AG09309 (cell line): ENCODE results near the gene LIF.
"Not testable (repeated sequence)": the region's sequence is repeated elsewhere in the genome, so short reads cannot be mapped to it uniquely, and the experiment has no call there.

ENCODE experiments used
- DNase-seq: peaks from one replicate; pipeline ENCODE4 v3.0.0-alpha.2; 2010; ENCODE audit warnings: low read depth
- H3K4me3 ChIP-seq: 2 replicates; pipeline ENCODE4 v1.5.1; 2011; ENCODE audit warnings: mild to moderate bottlenecking, low read depth, low read length, moderate library complexity; ENCODE audit not compliant: control insufficient read depth
- CTCF ChIP-seq: IDR thresholded peaks from 2 replicates; pipeline ENCODE4 v1.5.1; 2011; ENCODE audit warnings: mild to moderate bottlenecking, low read depth, low read length, inconsistent platforms; ENCODE audit not compliant: insufficient read depth, control insufficient read depth; ENCODE audit errors: missing control alignments

LIF gene

DNA sequence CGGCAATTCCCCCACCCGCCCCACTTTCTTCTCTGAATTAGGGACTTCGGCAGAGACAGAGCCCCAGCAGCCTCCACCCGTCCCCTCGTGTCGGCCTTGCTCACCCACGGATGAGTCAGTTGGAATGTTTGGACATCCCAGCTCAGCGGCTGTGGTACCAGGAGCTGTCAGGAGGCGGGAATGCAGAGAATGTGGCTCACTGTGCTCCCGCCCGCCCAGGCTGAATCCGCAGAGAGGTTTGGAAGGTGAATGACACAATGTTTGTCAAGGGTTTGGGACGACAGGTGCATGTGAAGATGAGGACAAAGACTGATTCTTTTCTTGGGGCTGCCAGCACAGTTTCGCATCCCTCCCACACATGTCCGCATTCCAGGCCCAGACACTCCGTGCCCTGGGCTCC is 39.6 kb downstream of the LIF start:
- TF ChIP-seq CTCF = no peak
- no peak for DNase-seq
- H3K4me3 ChIP-seq = no peak overlapping the region

GRCh38 chr22:30205281-30206115 is 41.1 kb downstream of the LIF start:
- TF ChIP-seq CTCF = no peak
- peak overlapping the region; percentile 14 for H3K4me3 ChIP-seq
- peak; percentile 93 for DNase-seq

DNA sequence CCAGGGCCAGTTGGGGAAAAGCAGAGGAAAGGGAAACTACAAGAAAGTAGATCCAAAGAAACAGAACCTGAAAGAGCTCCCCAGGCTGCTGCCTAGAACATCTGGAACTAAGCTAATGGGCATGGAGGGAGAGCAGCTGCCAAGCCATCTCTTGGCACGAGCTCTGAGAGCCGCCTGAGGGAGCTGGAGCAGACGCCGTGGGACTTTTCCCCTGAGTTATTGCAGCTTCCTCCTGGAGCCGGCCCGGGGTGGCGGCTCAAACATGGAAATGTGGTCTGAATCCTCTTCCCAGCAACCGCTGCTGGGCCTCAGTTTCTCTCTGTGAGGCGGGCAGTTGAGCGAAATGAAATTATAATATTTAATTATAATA is 41.8 kb downstream of the LIF start:
- DNase-seq = peak; percentile 85
- H3K4me3 ChIP-seq = no peak overlapping the region
- TF ChIP-seq CTCF = no peak

- TF ChIP-seq CTCF = no peak
- DNase-seq = no peak
- no peak overlapping the region for H3K4me3 ChIP-seq
These were observed 42.4 kb downstream of the LIF start for GRCh38 chr22:30204015-30204741.

GRCh38 chr22:30202531-30203006 is 44.0 kb downstream of the LIF start:
- H3K4me3 ChIP-seq = no peak overlapping the region
- no peak for TF ChIP-seq CTCF
- no peak for DNase-seq

DNA sequence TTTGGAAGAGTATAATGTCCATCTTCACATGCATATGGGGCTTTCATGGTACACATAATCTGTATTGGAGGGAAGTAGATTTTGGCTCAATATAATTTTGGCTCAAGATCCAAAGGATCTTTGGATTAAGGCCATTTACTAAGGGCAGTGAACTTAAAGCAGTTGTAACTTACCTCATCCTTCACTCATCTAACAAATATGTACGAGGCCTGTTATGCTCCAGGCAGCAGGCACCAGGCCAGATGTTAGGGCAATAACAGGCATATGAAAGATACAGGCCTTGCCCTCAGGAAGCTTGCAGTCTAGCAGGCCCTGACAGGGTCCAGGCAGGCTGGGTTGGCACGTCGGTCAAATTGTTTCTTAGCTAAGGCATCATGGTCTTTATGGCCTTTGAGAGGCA is 44.6 kb downstream of the LIF start:
- TF ChIP-seq CTCF = no peak
- no peak for DNase-seq
- no peak overlapping the region for H3K4me3 ChIP-seq

GRCh38 chr22:30200905-30201304 is 45.7 kb downstream of the LIF start:
- H3K4me3 ChIP-seq, DNase-seq: not testable (repeated sequence)
